Measurements from ENCODE around the gene CCDC146.
"Not testable (repeated sequence)": the region's sequence is repeated elsewhere in the genome, so short reads cannot be mapped to it uniquely, and the experiment has no call there.

CCDC146 gene

DNA sequence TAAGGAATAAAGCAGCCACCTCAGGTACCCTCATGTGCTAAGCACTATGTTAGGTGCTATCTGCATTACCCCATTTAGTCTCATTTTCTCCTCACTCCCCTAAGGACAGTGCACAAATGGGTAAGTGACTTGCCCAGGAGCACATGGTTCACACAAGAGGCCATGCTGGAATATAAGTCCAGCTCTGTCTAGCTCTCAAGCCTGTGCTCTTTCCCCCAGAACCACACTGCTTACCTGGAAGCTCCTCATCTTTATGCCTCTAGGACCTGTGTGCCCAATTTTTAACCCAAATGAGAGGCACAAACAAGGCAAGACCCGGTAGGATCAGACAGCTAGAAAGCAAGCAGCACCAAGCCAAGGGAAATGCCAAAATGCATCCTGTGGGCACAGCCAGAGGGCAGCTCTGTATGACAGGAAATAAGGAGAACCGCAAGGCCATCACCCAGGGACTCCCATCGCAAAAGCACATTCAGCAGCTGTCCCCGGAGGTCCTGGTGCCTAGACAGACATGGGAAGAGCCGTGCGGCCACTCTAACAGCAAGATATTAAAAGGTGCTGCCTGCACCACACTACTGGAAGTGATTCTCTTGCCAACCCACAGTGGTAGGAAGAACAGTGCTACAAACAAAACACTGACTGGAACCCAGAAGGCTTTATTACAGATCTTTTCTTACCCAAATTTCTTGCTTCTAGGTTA lies 205.7 kb downstream of the CCDC146 start:
- DNase-seq (ENCODE audit: low read depth in 2 of 2) = no peak

DNA sequence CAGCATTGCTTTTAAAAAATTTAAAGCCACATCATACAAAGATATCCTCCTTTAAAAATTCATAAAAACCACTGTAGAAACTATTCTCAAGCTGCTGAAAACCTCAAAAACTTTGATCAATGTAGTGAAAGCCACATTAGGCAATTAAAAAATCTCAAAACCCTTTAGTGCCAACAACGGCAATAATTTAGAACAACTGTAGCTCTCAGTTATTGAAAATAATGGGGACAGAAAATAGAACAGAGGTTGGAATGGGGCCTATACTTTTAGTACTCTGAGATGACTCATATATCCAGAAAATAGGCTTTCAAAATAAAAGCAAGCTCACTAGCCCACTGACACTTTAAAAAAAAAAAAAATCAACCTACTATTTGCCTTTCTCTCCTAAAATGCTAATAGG lies 206.3 kb downstream of the CCDC146 start:
- no peak for DNase-seq (ENCODE audit: low read depth in 2 of 2)

DNA sequence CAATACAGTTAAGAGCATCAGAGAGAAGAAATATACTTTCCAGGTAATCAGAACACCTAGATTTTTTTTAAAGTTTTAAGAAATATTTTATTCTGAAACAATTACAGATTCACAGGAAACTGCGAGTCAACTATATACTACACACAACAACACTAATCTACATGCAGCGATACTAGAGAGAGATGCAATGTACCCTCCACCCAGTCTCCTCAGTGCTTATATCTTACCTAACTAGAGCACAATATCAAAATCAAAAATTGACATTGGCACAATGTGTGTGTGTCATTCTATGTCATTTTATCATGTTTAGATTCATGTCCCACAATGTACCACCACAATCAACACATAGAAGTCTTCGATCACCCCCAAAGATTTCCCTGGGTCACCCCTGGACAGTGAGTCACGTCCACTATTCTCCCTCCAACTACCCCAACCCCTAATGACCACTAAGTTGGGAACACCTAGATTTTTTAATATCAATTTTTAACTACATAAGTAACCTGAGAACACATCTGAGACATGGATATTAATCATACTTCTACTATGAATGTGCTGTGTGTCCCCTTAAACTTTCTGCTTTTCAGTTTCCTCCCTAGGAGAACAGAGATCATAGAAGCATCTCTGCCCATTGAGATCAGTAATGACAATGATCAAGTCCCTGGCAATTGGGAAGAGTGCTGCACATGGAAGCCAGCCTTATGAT lies 207.2 kb downstream of the CCDC146 start:
- DNase-seq (ENCODE audit: low read depth in 2 of 2) = no peak

DNA sequence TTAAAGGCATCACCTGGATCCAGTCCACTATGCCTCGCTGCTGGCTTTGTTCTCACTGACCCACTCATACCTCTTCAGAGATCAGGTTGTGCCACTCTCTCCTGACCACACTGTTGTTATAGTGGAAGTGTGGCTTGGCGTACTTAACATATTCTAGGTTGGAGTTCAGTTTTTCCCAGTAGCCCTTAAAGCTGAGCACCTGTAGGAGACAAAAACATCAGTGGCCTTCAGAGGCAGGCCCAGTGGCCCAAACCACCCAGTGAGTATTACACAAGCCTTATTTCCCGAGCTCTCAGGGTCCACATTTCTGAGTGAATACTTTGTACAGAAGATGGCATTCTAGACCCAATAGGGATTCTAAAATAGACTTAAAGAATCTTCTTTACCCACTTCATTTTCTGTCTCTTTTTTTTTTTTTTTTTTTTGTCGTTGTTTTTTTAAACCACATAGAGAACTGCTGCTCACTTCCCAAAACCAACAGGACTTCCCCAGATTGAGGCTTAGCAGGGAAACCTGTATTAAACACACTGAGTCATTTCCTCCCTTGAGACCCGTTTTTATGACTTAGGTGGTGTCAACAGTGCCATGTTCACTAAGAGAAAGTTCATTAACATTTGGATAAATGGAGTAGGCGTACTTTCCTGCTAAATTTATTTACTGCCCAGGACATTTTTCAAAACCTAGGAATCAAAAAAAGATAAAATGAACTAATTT lies 207.9 kb downstream of the CCDC146 start:
- DNase-seq (ENCODE audit: low read depth in 2 of 2) = no peak

DNA sequence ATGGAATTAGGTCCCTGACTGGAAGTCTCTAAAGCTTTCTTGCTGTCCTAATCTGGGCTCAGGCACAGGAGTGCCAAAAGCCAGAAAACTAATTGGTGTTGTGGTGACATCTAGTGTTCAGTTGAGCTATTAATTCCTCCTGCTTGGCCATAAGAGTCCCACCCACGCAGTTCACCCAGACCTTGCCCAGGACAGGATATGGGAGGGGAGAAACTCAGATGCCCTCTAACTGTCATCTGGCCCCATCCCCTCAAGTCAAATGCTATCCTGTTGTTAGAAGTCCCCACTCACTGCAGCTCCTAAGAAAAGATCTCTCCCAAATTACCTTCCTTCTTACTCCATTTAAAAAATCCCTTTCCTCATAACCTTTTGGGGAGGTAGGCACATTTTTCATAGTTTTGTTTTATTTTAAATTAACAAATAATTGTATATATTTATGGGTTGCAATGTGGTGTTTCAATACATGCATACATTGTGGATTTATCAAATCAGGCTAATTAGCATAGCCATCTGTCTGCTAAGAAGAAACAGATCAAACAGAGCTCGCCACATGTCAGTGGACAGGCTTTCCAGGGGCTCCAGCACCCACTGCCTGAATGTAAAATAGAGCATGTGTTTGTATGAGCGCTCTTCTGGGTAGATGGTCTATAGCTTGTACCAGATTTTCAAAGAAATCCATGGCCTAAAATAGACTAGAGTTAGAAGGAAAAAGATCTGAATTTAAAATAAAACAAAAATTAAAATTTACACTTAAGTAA lies 209.7 kb downstream of the CCDC146 start:
- DNase-seq (ENCODE audit: low read depth in 2 of 2) = peak in 1 of 2 donors; percentile 14

DNA sequence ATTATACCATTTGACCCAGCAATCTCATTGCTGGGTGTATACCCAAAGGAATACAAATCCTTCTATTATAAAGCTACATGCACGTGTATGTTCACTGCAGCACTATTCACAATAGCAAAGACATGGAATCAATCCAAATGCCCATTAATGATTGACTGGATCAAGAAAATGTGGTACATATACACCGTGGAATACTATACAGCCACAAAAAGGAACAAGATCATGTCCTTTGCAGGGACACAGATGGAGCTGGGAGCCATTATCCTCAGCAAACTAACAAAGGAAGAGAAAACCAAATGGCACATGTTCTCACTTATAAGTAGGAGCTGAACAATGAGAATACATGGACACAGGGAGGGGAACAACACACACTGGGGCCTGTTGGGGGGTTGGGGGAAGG lies 211.6 kb downstream of the CCDC146 start:
- not testable (repeated sequence) for DNase-seq (ENCODE audit: low read depth in 2 of 2)

DNA sequence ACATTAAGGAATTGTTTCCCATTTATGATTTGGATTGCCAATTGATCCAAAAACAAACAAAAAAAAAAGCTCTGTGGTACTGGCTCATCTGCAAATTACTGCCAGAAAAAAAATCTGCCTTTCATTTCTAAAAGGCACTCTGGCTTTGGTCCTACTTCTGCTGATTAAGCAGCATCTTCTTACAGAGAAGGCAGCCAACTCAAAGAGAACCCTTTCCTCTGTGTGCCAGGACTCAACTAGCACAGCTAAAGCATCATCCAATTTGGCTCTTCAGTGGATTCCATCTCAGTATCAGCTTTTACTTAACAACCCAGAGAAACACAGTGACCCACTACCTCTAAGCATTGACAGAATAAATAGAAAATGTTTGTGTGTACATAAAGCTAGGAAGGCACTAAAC lies 213.2 kb downstream of the CCDC146 start:
- DNase-seq (ENCODE audit: low read depth in 2 of 2) = no peak

DNA sequence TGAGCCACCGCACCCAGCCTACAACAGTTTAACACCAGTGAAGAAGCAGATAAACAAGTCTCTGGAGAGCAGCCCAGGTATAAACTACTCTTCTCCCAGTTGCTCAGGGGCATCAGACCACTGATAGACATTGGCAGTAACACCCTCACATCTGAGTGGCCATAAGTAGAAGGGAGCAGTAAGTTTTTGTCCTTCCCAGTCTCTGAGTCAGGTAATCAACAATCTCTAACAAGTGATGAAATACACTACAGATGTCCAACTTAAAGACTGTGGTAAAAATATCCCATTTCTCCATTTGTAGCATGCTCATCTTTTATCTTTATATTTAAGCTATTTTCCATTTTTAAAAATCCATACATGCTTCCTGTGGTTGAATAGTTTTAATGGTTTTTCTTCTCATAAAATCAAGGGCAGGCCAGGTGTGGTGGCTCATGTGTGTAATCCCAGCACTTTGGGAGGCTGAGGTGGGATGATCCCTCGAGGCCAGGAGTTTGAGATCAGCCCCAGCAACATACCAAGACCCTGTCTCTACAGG lies 215.1 kb downstream of the CCDC146 start:
- DNase-seq (ENCODE audit: low read depth in 2 of 2) = no peak

DNA sequence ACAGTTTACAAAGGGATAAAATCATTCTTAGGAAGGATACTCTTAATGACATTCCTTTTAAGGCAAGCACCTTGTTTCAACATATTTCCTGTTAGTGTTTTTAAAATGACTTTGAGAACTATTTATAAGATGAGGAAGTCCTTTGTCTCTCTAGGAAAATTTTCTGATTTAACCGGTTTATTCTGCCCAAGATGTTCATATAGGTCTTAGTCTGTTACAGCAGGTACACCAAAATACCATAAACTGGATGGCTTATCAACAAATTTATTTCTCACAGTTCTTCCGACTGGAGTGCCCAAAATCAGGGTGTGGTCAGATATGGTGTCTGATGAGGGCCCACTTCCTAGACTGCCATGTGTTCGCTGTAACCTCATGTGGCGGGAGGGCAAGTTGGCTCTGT lies 215.8 kb downstream of the CCDC146 start:
- DNase-seq (ENCODE audit: low read depth in 2 of 2) = no peak

DNA sequence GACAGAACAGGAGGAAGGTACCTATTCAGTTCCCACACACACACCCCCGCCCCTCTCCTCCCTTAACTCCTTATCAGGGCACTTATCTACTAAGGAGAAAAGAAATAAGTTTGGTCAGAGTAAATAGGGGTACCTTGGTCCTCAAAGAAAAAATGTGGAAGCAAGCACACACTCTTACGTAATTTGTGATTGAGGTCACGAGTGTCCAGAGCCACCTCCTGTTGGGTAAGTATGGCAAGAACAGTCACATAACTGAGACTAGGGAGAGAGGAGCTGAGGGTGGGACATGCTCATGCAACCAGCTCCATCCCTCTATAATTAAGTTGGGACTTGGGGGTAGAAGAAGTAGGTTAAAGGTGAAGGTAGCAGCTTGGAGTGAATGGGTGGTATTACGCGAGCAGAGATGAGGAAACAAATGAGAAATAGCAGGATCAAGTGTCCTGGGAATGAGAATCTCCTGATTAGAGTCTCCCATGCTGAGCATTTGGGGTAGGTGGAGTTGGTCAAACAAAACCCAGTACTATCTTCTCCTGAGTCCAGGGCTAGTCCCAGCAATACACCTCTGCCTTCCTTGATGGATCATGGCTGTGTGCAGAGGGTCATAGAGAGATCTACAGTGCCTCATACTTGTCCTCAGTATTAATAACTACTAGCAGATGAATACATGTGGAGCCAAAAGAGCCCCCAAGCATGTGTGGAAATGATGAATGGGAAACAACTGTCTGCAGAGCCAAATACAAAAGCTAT lies 216.6 kb downstream of the CCDC146 start:
- DNase-seq (ENCODE audit: low read depth in 2 of 2) = no peak

DNA sequence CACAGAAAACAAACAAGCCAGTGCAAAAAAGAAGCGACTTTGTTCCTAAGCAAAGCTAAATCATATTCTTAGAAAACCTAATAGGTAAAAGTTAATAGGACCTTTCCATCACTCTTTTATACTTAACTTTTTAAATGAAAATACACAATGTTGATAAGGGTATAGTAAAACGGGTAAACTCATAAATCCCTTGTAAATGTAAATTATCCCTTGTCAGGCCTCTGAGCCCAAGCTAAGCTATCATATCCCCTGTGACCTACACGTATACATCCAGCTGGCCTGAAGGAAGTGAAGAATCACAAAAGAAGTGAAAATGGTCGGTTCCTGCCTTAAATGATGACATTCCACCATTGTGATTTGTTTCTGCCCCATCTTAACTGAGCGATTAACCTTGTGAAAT lies 217.3 kb downstream of the CCDC146 start:
- no peak for DNase-seq (ENCODE audit: low read depth in 2 of 2)
